H1 (cell line): Measurements from ENCODE around the gene GMEB2. TPM values are rescaled to one million over a fixed set of nuclear protein-coding genes. Genes with fewer than 3 reads are reported as not detected.

Source experiments
- CTCF ChIA-PET: fragments of 300-600 bp; sonication (Branson Sonifier 250); formaldehyde crosslinking; loops from one replicate; lab custom pipeline; 2021; ENCODE audit not compliant: partially characterized antibody; lab: Charles Lee
- POLR2A ChIA-PET: fragments of 300-600 bp; sonication (Branson Sonifier 250); formaldehyde crosslinking; loops from one replicate; lab custom pipeline; 2021; ENCODE audit warnings: inconsistent platforms; ENCODE audit not compliant: partially characterized antibody; lab: Charles Lee
- DNase-seq, 2 experiments: peaks; one replicate each; pipeline versions ENCODE4 v3.0.0 to v3.0.0-alpha.2; 2010 to 2022; ENCODE audit warnings: low spot score in 2 of 2, low read depth in 1 of 2, mixed read lengths in 1 of 2
- FAIRE-seq: peaks from 2 replicates; lab custom pipeline; 2011; peaks lifted over from hg19 to GRCh38; lab: Jason Lieb, UNC
- H2AFZ ChIP-seq: 2 replicates; pipeline ENCODE4 v1.8.1; 2012; ENCODE audit warnings: low read length, inconsistent platforms
- H2AK5ac ChIP-seq: 2 replicates; pipeline ENCODE4 v1.6.1; 2013; ENCODE audit warnings: low read depth, low read length
- H2BK120ac ChIP-seq: replicated peaks from 2 replicates; pipeline ENCODE3; 2013; ENCODE audit warnings: low read depth, low read length, inconsistent platforms
- H2BK12ac ChIP-seq: 2 replicates; pipeline ENCODE4 v1.6.1; 2013; ENCODE audit warnings: low read depth, low read length
- H2BK15ac ChIP-seq: 2 replicates; pipeline ENCODE4 v1.6.1; 2013; ENCODE audit warnings: low read length
- H2BK20ac ChIP-seq: 2 replicates; pipeline ENCODE4 v1.6.1; 2013; ENCODE audit warnings: low read length
- H2BK5ac ChIP-seq: 2 replicates; pipeline ENCODE4 v1.6.1; 2013; ENCODE audit warnings: low read depth, low read length
- H3K14ac ChIP-seq: 2 replicates; pipeline ENCODE4 v1.6.1; 2013; ENCODE audit warnings: inconsistent platforms; ENCODE audit not compliant: insufficient read length
- H3K18ac ChIP-seq: 2 replicates; pipeline ENCODE4 v1.6.1; 2013; ENCODE audit warnings: low read length; ENCODE audit errors: extremely low read depth
- H3K23ac ChIP-seq: 2 replicates; pipeline ENCODE4 v1.6.1; 2013; ENCODE audit warnings: inconsistent platforms; ENCODE audit not compliant: insufficient read length
- H3K23me2 ChIP-seq: 2 replicates; pipeline ENCODE4 v1.6.1; 2013; ENCODE audit warnings: low read depth, low read length
- H3K27ac ChIP-seq: 2 replicates; pipeline ENCODE4 v1.6.1; 2011; ENCODE audit warnings: low read depth, low read length, inconsistent platforms
- H3K27me3 ChIP-seq, 4 experiments: replicated peaks in 1 of 4; 1 replicate in 1 of 4; 2 replicates in 3 of 4; pipeline versions ENCODE4 v1.6.1 to v1.8.1; 2011 to 2013; ENCODE audit warnings: low read length in 3 of 4, mild to moderate bottlenecking in 3 of 4, inconsistent platforms in 2 of 4, mixed read lengths in 2 of 4, moderate library complexity in 1 of 4; ENCODE audit not compliant: control insufficient read depth in 3 of 4, insufficient read depth in 3 of 4; ENCODE audit errors: extremely low read depth in 1 of 4
- H3K36me3 ChIP-seq, 4 experiments: 2 replicates each; pipeline versions ENCODE4 v1.6.1 to v1.8.1; 2011 to 2013; ENCODE audit warnings: mild to moderate bottlenecking in 4 of 4, low read length in 3 of 4, moderate library complexity in 2 of 4, control low read depth in 1 of 4, inconsistent platforms in 1 of 4; ENCODE audit not compliant: insufficient read depth in 4 of 4, control insufficient read depth in 2 of 4
- H3K4ac ChIP-seq: replicated peaks from 2 replicates; pipeline ENCODE3; 2013; ENCODE audit warnings: low read length, low read depth, mixed read lengths, inconsistent platforms; ENCODE audit not compliant: insufficient read length
- H3K4me1 ChIP-seq, 4 experiments: replicated peaks in 1 of 4; 1 replicate in 1 of 4; 2 replicates in 3 of 4; pipeline versions ENCODE4 v1.6.1 to v1.8.1; 2011 to 2013; ENCODE audit warnings: low read length in 3 of 4, inconsistent platforms in 2 of 4, mixed read lengths in 1 of 4; ENCODE audit not compliant: insufficient read depth in 4 of 4, control insufficient read depth in 3 of 4
- H3K4me2 ChIP-seq, 2 experiments: 2 replicates each; pipeline versions ENCODE4 v1.6.1 to v1.8.1; 2011 to 2013; ENCODE audit warnings: low read depth in 2 of 2, low read length in 2 of 2, control low read depth in 1 of 2, inconsistent platforms in 1 of 2, mild to moderate bottlenecking in 1 of 2; ENCODE audit not compliant: insufficient read depth in 1 of 2
- H3K4me3 ChIP-seq, 4 experiments: fragments of 200-600, 300-600 bp in 1 of 4; sonication (generic), shearing (Covaris generic), sonication (Bioruptor Twin) in 1 of 4; 2 replicates each; pipeline versions ENCODE4 v1.5.1 to v1.8.1; 2011 to 2016; ENCODE audit warnings: low read length in 4 of 4, low read depth in 3 of 4, control low read depth in 2 of 4, inconsistent platforms in 2 of 4, mild to moderate bottlenecking in 2 of 4, mixed read lengths in 1 of 4, moderate library complexity in 1 of 4; ENCODE audit not compliant: insufficient read depth in 2 of 4; ENCODE audit errors: extremely low read depth in 1 of 4
- H3K56ac ChIP-seq: replicated peaks from 2 replicates; pipeline ENCODE3; 2013; ENCODE audit warnings: low read depth, mild to moderate bottlenecking, mixed read lengths, low read length, inconsistent platforms; ENCODE audit not compliant: insufficient read length
- H3K79me1 ChIP-seq: 2 replicates; pipeline ENCODE4 v1.6.1; 2013; ENCODE audit warnings: low read depth, low read length, control low read depth
- H3K79me2 ChIP-seq, 2 experiments: 2 replicates each; pipeline versions ENCODE4 v1.6.1 to v1.8.1; 2012 to 2013; ENCODE audit warnings: low read length in 2 of 2, mild to moderate bottlenecking in 2 of 2, inconsistent platforms in 1 of 2; ENCODE audit not compliant: insufficient read depth in 2 of 2, control insufficient read depth in 1 of 2
- H3K9ac ChIP-seq, 4 experiments: replicated peaks in 1 of 4; 1 replicate in 1 of 4; 2 replicates in 3 of 4; pipeline versions ENCODE4 v1.6.1 to v1.8.1; 2011 to 2013; ENCODE audit warnings: low read depth in 3 of 4, low read length in 3 of 4, control low read depth in 2 of 4, mild to moderate bottlenecking in 2 of 4, moderate library complexity in 2 of 4, inconsistent platforms in 1 of 4; ENCODE audit errors: extremely low read depth in 1 of 4
- H3K9me3 ChIP-seq, 2 experiments: 2 replicates each; pipeline versions ENCODE4 v1.6.1 to v1.8.1; 2012 to 2013; ENCODE audit warnings: mild to moderate bottlenecking in 2 of 2, moderate library complexity in 2 of 2, control low read depth in 1 of 2, inconsistent platforms in 1 of 2, low read depth in 1 of 2, low read length in 1 of 2, mixed read lengths in 1 of 2; ENCODE audit not compliant: insufficient read depth in 2 of 2
- H4K20me1 ChIP-seq, 2 experiments: replicated peaks in 1 of 2; 2 replicates each; pipeline versions ENCODE3 to v1.8.1; 2011 to 2013; ENCODE audit warnings: inconsistent platforms in 2 of 2, low read length in 2 of 2, mild to moderate bottlenecking in 1 of 2; ENCODE audit not compliant: insufficient read depth in 2 of 2, control insufficient read depth in 1 of 2
- H4K5ac ChIP-seq: 2 replicates; pipeline ENCODE4 v1.6.1; 2013; ENCODE audit warnings: low read length, low read depth, mixed read lengths, inconsistent platforms; ENCODE audit not compliant: insufficient read length
- H4K8ac ChIP-seq: 2 replicates; pipeline ENCODE4 v1.8.0; 2013; ENCODE audit warnings: mild to moderate bottlenecking, moderate library complexity, low read length, inconsistent platforms; ENCODE audit not compliant: insufficient read depth; ENCODE audit errors: extremely low read depth
- H4K91ac ChIP-seq: replicated peaks from 2 replicates; pipeline ENCODE3; 2013; ENCODE audit warnings: low read length, mixed read lengths, inconsistent platforms; ENCODE audit not compliant: insufficient read length
- CTBP2 ChIP-seq: IDR thresholded peaks from 2 replicates; pipeline ENCODE4 v1.7.0; 2011; ENCODE audit warnings: borderline replicate concordance, mild to moderate bottlenecking, moderate library complexity, mixed read lengths, low read length; ENCODE audit not compliant: insufficient read depth, insufficient read length
- RAD21 ChIP-seq, 2 experiments: IDR thresholded peaks in 1 of 2; conservative IDR thresholded peaks in 1 of 2; 2 replicates each; pipeline ENCODE4 v1.6.1; 2011; ENCODE audit warnings: low read depth in 2 of 2, low read length in 2 of 2, improper control_type of control experiment in 1 of 2, inconsistent platforms in 1 of 2, mild to moderate bottlenecking in 1 of 2, moderate library complexity in 1 of 2
- whole genome bisulfite sequencing, 2 experiments: shearing (Covaris generic) in 1 of 2; methylation state at CpG; one replicate each; pipeline versions ENCODE4 v1.1.6 to v1.1.7; 2013 to 2015; ENCODE audit warnings: low lambda C conversion rate in 2 of 2, mixed read lengths in 2 of 2, inconsistent platforms in 1 of 2, low coverage in 1 of 2, missing lambda C conversion rate in 1 of 2; ENCODE audit not compliant: insufficient replicate concordance in 2 of 2, insufficient coverage in 1 of 2, insufficient read length in 1 of 2; ENCODE audit errors: extremely low coverage in 1 of 2, missing lambda C conversion rate in 1 of 2; 5-methylcytosine and 5-hydroxymethylcytosine counted together
- polyA plus RNA-seq, 7 experiments: library from polyadenylated mRNA; depleted of rRNA in 3 of 7; stranded (reverse) in 5 of 7; unstranded in 2 of 7; fragments of >200 nt in 5 of 7; fragments of 200-250 nt in 2 of 7; gene quantifications; 1 replicate in 5 of 7; 2 replicates in 1 of 7; 4 replicates in 1 of 7; pipeline versions ENCODE4 v1.2.1 to v1.2.3, GENCODE V29; 2011 to 2013; ENCODE audit warnings: missing spikeins in 2 of 7, mixed read lengths in 2 of 7
- total RNA-seq: library from RNA; stranded (reverse); fragmentation: NEBNext Ultra II Directional; extraction: Animal tissue kit (Norgen Biotek cat#: 25700); gene quantifications from 2 replicates; pipeline ENCODE4 v1.2.1, GENCODE V29; 2021

GMEB2 gene
- total and polyA plus RNA-seq, 2 of the 8 experiments (the other 6 are each of a cell fraction or from before 2014, with no cell fraction given), result 12.9 to 14.2 TPM

DNA sequence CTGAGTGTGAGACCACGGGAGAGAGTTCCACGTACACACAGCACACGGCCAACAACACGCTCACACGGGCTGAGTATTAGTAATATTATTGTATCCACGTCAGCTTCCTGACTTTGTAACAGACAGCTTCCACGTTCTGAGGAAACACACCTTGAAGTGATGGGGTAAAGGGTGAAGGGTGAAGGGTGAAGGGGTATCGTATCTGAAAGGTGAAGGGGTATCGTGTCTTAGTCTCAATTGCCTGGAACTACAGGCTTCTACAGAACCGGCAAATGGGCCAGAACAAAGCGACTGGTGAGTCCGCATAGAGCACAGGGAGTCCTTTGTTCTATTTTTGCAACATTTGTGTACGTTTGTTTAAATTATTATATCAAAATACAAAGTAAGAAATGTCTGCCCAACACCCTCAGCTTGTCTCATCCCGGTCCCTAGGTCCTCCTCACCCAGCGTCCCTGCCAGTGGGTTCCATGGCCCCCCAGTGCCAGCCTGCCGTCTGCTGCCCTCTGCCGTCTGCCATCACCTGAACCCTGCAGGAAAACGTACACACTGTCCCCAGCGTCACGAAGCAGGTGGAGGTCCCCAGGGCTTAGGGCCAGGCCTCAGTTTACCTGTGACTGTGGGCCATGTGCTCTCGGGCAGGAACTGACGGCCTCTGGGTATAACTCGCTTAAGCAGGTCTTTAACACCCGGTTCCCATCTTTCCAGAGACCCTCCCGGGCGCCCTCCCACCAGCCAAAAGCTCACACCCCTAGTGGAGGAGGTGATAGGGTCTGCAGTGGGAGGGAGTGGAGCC, 48.5 kb downstream of the GMEB2 start:
- ChIA-PET CTCF (interaction anchor here (0.9 to 1.1 kb wide), 5 partner anchors 28 to 128 kb away, joined by 3 to 4 read pairs (median 3); no protein-coding TSS in a partner anchor), POLR2A (interaction anchor here (0.6 to 1.4 kb wide), 4 partner anchors 13 to 120 kb away, joined by 3 to 4 read pairs (median 3); no protein-coding TSS in a partner anchor)
- H2AK5ac ChIP-seq, result no peak overlapping the region

More for the DNA sequence above, 48.5 kb downstream of the GMEB2 start:
- 86% methylated on average over 26 of the region's 26 CpGs; no CpG with 5 or more reads in 1 of the 2 experiments for WGBS, 2 experiments
- Histone ChIP-seq H2BK120ac (no peak overlapping the region), H3K14ac (no peak overlapping the region), H3K23ac (no peak overlapping the region), H3K4me1 (peaks cover 0 to 6% (median 3%) of the 10 kb centered on the region in 4 experiments; a peak in 6 of 7 replicates), H3K4ac (no peak overlapping the region), H2AFZ (no peak overlapping the region), H3K23me2 (no peaks in the 10 kb centered on the region; the same call in 1 of the 2 replicates), H3K18ac (no peak overlapping the region), H3K79me2 (no peaks in the 10 kb centered on the region), H3K27me3 (no peaks in the 10 kb centered on the region; a peak in 1 of 7 replicates), H2BK20ac (no peak overlapping the region), H3K4me3 (no peak overlapping the region), H4K20me1 (no peaks in the 10 kb centered on the region), H3K36me3 (no peaks in the 10 kb centered on the region), H3K56ac (no peak overlapping the region), H3K4me2 (no peak overlapping the region), H2BK12ac (no peak overlapping the region), H2BK15ac (no peak overlapping the region), H3K9me3 (no peaks in the 10 kb centered on the region), H3K27ac (no peak overlapping the region), H4K8ac (no peak overlapping the region), H2BK5ac (no peak overlapping the region), H3K79me1 (no peaks in the 10 kb centered on the region), H4K91ac (no peak overlapping the region), H3K9ac (no peak overlapping the region), H4K5ac (no peak overlapping the region)
- TF ChIP-seq CTBP2, result no peak
- TF ChIP-seq RAD21 (IDR thresholded peaks at IDR 0.05 in 1 of 2, conservative IDR thresholded peaks at IDR 0.05 in 1 of 2; ENCODE audit: low read depth in 2 of 2, low read length in 2 of 2), result 0 out of 4 replicates have a peak, but pooled peaks of 1 of the 2 experiments have one; percentile 14
- DNase-seq (no peak), FAIRE-seq (no peak)
